Myocyte (in vitro differentiated cells): ENCODE measurements around the gene SHANK1. TPM values are rescaled to one million over a fixed set of nuclear protein-coding genes. Genes with fewer than 3 reads are reported as not detected.

Experiments used
- total RNA-seq: library from RNA; depleted of rRNA; stranded (reverse); fragments of >200 nt; gene quantifications from 2 replicates; pipeline ENCODE4 v1.2.3, GENCODE V29; 2014

SHANK1 gene
- total RNA-seq, 1 donor from 2014 or later, result 32.3 TPM

Other genes starting within 250 kb of the SHANK1 start
- gene EMC10, start 243.3 kb downstream of the SHANK1 start, total RNA-seq, result 207 and 210 TPM in 2 replicates
- gene GARIN5A, start 243.0 kb downstream of the SHANK1 start, total RNA-seq, result 1.5 and 3.0 TPM in 2 replicates
- 29.8 and 39.9 TPM in 2 replicates for gene JOSD2, start 208.6 kb downstream of the SHANK1 start, total RNA-seq
- gene ASPDH, start 205.9 kb downstream of the SHANK1 start, total RNA-seq, result not detected in 2 replicates
- 0.05 TPM in 1 of 2 replicates, not detected in the other for gene LRRC4B, start 151.4 kb downstream of the SHANK1 start, total RNA-seq
- gene SYT3, start 79.9 kb downstream of the SHANK1 start, total RNA-seq, result not detected in 2 replicates
- gene C19orf81, start 70.4 kb downstream of the SHANK1 start, total RNA-seq, result not detected in 2 replicates
- 35.5 and 39.1 TPM in 2 replicates for gene CLEC11A, start 3.6 kb upstream of the SHANK1 start, total RNA-seq
- gene GPR32, start 50.7 kb upstream of the SHANK1 start, total RNA-seq, result not detected in 2 replicates
- gene ACP4, start 70.6 kb upstream of the SHANK1 start, total RNA-seq, result not detected in 2 replicates
- gene KLK1, start 104.0 kb upstream of the SHANK1 start, total RNA-seq, result not detected in 2 replicates
- gene KLK15, start 113.8 kb upstream of the SHANK1 start, total RNA-seq, result not detected in 2 replicates
- not detected in 2 replicates for gene KLK3, start 135.1 kb upstream of the SHANK1 start, total RNA-seq
- gene KLK2, start 153.6 kb upstream of the SHANK1 start, total RNA-seq, result not detected in 2 replicates
- not detected in 2 replicates for gene KLK4, start 191.6 kb upstream of the SHANK1 start, total RNA-seq
- gene KLK5, start 233.2 kb upstream of the SHANK1 start, total RNA-seq, result not detected in 2 replicates
- gene KLK6, start 249.8 kb upstream of the SHANK1 start, total RNA-seq, result not detected in 2 replicates